Suprapubic skin (tissue), 4 donors: ENCODE results near the gene ACOT11. TPM values are rescaled to one million over a fixed set of nuclear protein-coding genes. Genes with fewer than 3 reads are reported as not detected.

ENCODE experiments used
- DNase-seq, 2 donors: peaks; one replicate each; pipeline ENCODE4 v3.0.0-alpha.2; 2019; ENCODE audit warnings: low spot score in 2 of 2
- H3K27ac ChIP-seq: fragments of 200-600 bp; sonication (generic); one replicate; pipeline ENCODE4 v1.5.1; 2019
- H3K27me3 ChIP-seq: fragments of 200-600 bp; sonication (generic); one replicate; pipeline ENCODE4 v1.5.1; 2019
- H3K36me3 ChIP-seq: fragments of 200-600 bp; sonication (generic); one replicate; pipeline ENCODE4 v1.5.1; 2019
- H3K4me1 ChIP-seq: fragments of 200-600 bp; sonication (generic); one replicate; pipeline ENCODE4 v1.5.1; 2019
- H3K4me3 ChIP-seq: fragments of 200-600 bp; sonication (generic); one replicate; pipeline ENCODE4 v1.5.1; 2019; ENCODE audit warnings: mild to moderate bottlenecking
- H3K9me3 ChIP-seq: fragments of 200-600 bp; sonication (generic); one replicate; pipeline ENCODE4 v1.5.1; 2019
- CTCF ChIP-seq, 2 donors: fragments of 200-600 bp in 1 of 2; fragments of 450-650 bp in 1 of 2; sonication (generic) in 1 of 2; IDR thresholded peaks; one replicate each; pipeline ENCODE4 v1.5.1; 2016 to 2019; ENCODE audit warnings: antibody characterized with exemption in 2 of 2, mild to moderate bottlenecking in 1 of 2, moderate library complexity in 1 of 2
- EP300 ChIP-seq: sonication (generic); formaldehyde crosslinking; IDR thresholded peaks from one replicate; pipeline ENCODE4 v1.6.1; 2017; ENCODE audit warnings: antibody characterized with exemption
- POLR2A ChIP-seq, 2 donors: fragments of 450-650 bp; IDR thresholded peaks; one replicate each; pipeline ENCODE4 v1.6.1; 2017; ENCODE audit warnings: antibody characterized with exemption in 2 of 2, mild to moderate bottlenecking in 2 of 2, moderate library complexity in 2 of 2
- POLR2AphosphoS5 ChIP-seq, 3 donors: sonication (generic); formaldehyde crosslinking; IDR thresholded peaks; one replicate each; pipeline ENCODE4 v1.6.1; 2017; ENCODE audit warnings: antibody characterized with exemption in 3 of 3
- WGBS: methylation state at CpG from one replicate; pipeline ENCODE4 v1.1.5; 2018; 5-methylcytosine and 5-hydroxymethylcytosine counted together
- total RNA-seq, 4 donors: library from RNA; depleted of rRNA; stranded (reverse); fragments of >200 nt; gene quantifications; one replicate each; pipeline ENCODE4 v1.1.0, GENCODE V29; 2016

Gene ACOT11
- total RNA-seq, 4 donors from 2014 or later = 4.7 to 8.5 (median 6.9) TPM

- no peaks in the 10 kb centered on the region for H3K9me3 ChIP-seq
- H3K36me3 ChIP-seq = no peaks in the 10 kb centered on the region
- no peak for DNase-seq
- WGBS = 100% methylated on average over 2 of the region's 17 CpGs
- H3K27me3 ChIP-seq = no peaks in the 10 kb centered on the region
- H3K4me3 ChIP-seq = no peak overlapping the region
- H3K27ac ChIP-seq = no peak overlapping the region
- no peak for TF ChIP-seq POLR2A (IDR thresholded peaks at IDR 0.05)
- no peak for TF ChIP-seq CTCF (IDR thresholded peaks at IDR 0.05)
- TF ChIP-seq POLR2AphosphoS5 (IDR thresholded peaks at IDR 0.05) = no peak
- TF ChIP-seq EP300 = no peak
- peaks cover 13% of the 10 kb centered on the region for H3K4me1 ChIP-seq
These were observed 36.5 kb downstream of the ACOT11 start for GRCh38 chr1:54584575-54584974.

GRCh38 chr1:54585181-54586066 lies 37.4 kb downstream of the ACOT11 start:
- WGBS = 93% methylated on average over 13 of the region's 15 CpGs
- no peak for TF ChIP-seq POLR2AphosphoS5 (IDR thresholded peaks at IDR 0.05)
- TF ChIP-seq POLR2A (IDR thresholded peaks at IDR 0.05) = no peak
- no peak for TF ChIP-seq EP300
- no peak for TF ChIP-seq CTCF (IDR thresholded peaks at IDR 0.05)
- no peak overlapping the region for H3K4me3 ChIP-seq

GRCh38 chr1:54588377-54588776 lies 40.3 kb downstream of the ACOT11 start:
- WGBS = 86% methylated on average over 2 of the region's 2 CpGs

More at GRCh38 chr1:54585181-54586066, 37.4 kb downstream of the ACOT11 start:
- Histone ChIP-seq H3K36me3 (no peaks in the 10 kb centered on the region), H3K4me1 (peaks cover 13% of the 10 kb centered on the region), H3K27me3 (no peaks in the 10 kb centered on the region), H3K27ac (no peak overlapping the region), H3K9me3 (no peaks in the 10 kb centered on the region)
- DNase-seq = no peak

GRCh38 chr1:54591127-54591756 lies 43.2 kb downstream of the ACOT11 start:
- Histone ChIP-seq H3K9me3 (no peaks in the 10 kb centered on the region), H3K4me3 (no peak overlapping the region), H3K27ac (no peak overlapping the region), H3K36me3 (no peaks in the 10 kb centered on the region), H3K4me1 (no peaks in the 10 kb centered on the region), H3K27me3 (no peaks in the 10 kb centered on the region)
- WGBS = 88% methylated on average over 3 of the region's 5 CpGs
- TF ChIP-seq CTCF (IDR thresholded peaks at IDR 0.05) (no peak), POLR2AphosphoS5 (IDR thresholded peaks at IDR 0.05) (no peak), EP300 (no peak), POLR2A (IDR thresholded peaks at IDR 0.05) (no peak)
- no peak for DNase-seq

More at GRCh38 chr1:54588377-54588776, 40.3 kb downstream of the ACOT11 start:
- Histone ChIP-seq H3K27me3 (no peaks in the 10 kb centered on the region), H3K27ac (no peak overlapping the region), H3K4me1 (no peaks in the 10 kb centered on the region), H3K36me3 (no peaks in the 10 kb centered on the region), H3K4me3 (no peak overlapping the region), H3K9me3 (no peaks in the 10 kb centered on the region)
- DNase-seq = no peak
- TF ChIP-seq CTCF (IDR thresholded peaks at IDR 0.05) = no peak
- TF ChIP-seq EP300 = no peak
- TF ChIP-seq POLR2AphosphoS5 (IDR thresholded peaks at IDR 0.05) = no peak
- no peak for TF ChIP-seq POLR2A (IDR thresholded peaks at IDR 0.05)

GRCh38 chr1:54593571-54594160 lies 45.6 kb downstream of the ACOT11 start:
- no peaks in the 10 kb centered on the region for H3K9me3 ChIP-seq
- WGBS = 100% methylated on average over 2 of the region's 10 CpGs
- no peak overlapping the region for H3K4me3 ChIP-seq
- no peak overlapping the region for H3K27ac ChIP-seq
- no peak for TF ChIP-seq CTCF (IDR thresholded peaks at IDR 0.05)
- no peak for TF ChIP-seq POLR2AphosphoS5 (IDR thresholded peaks at IDR 0.05)
- no peak for TF ChIP-seq POLR2A (IDR thresholded peaks at IDR 0.05)
- no peak for TF ChIP-seq EP300
- no peak for DNase-seq
- H3K4me1 ChIP-seq = no peaks in the 10 kb centered on the region
- no peaks in the 10 kb centered on the region for H3K27me3 ChIP-seq
- H3K36me3 ChIP-seq = no peaks in the 10 kb centered on the region
